ENCODE results near the gene CEP126.
"Not testable (repeated sequence)": the region's sequence is repeated elsewhere in the genome, so short reads cannot be mapped to it uniquely, and the experiment has no call there.

The CEP126 gene

GRCh38 chr11:101993172-101993571 is 78.4 kb downstream of the CEP126 start:
- H3K4me3 ChIP-seq (replicated peaks; ENCODE audit: insufficient read depth, low read length), result no peak overlapping the region
- no peak overlapping the region for H3K27ac ChIP-seq (replicated peaks)
- no peaks in the 10 kb centered on the region for H3K27me3 ChIP-seq (ENCODE audit: insufficient read depth, poor library complexity, severe bottlenecking)
- TF ChIP-seq GABPA (IDR thresholded peaks at IDR 0.05; ENCODE audit: low read depth) (no peak), POLR2AphosphoS5 (IDR thresholded peaks at IDR 0.05; ENCODE audit: low read depth) (no peak), CTCF (IDR thresholded peaks at IDR 0.05; ENCODE audit: insufficient read depth, low read length) (no peak), SPI1 (IDR thresholded peaks at IDR 0.05; ENCODE audit: borderline replicate concordance, low read depth) (no peak), REST (IDR thresholded peaks at IDR 0.05; ENCODE audit: insufficient replicate concordance, low read depth) (no peak)
- no peak for DNase-seq (ENCODE audit: low read depth in 1 of 2, low spot score in 1 of 2)

GRCh38 chr11:101994052-101994469 is 79.3 kb downstream of the CEP126 start:
- not testable (repeated sequence) for H3K27ac ChIP-seq (replicated peaks); DNase-seq (ENCODE audit: low read depth in 1 of 2, low spot score in 1 of 2)

GRCh38 chr11:101996111-101996510 is 81.3 kb downstream of the CEP126 start:
- no peaks in the 10 kb centered on the region for H3K27me3 ChIP-seq (ENCODE audit: insufficient read depth, poor library complexity, severe bottlenecking)
- no peak for DNase-seq (ENCODE audit: low read depth in 1 of 2, low spot score in 1 of 2)
- no peak overlapping the region for H3K27ac ChIP-seq (replicated peaks)
- TF ChIP-seq SPI1 (IDR thresholded peaks at IDR 0.05; ENCODE audit: borderline replicate concordance, low read depth) (no peak), GABPA (IDR thresholded peaks at IDR 0.05; ENCODE audit: low read depth) (no peak), CTCF (IDR thresholded peaks at IDR 0.05; ENCODE audit: insufficient read depth, low read length) (no peak), REST (IDR thresholded peaks at IDR 0.05; ENCODE audit: insufficient replicate concordance, low read depth) (no peak), POLR2AphosphoS5 (IDR thresholded peaks at IDR 0.05; ENCODE audit: low read depth) (no peak)
- no peak overlapping the region for H3K4me3 ChIP-seq (replicated peaks; ENCODE audit: insufficient read depth, low read length)

More at GRCh38 chr11:101994052-101994469, 79.3 kb downstream of the CEP126 start:
- H3K27me3 ChIP-seq (ENCODE audit: insufficient read depth, poor library complexity, severe bottlenecking); H3K4me3 ChIP-seq (replicated peaks; ENCODE audit: insufficient read depth, low read length): not testable (repeated sequence)

- Histone ChIP-seq H3K27ac (replicated peaks) (no peak overlapping the region), H3K27me3 (ENCODE audit: insufficient read depth, poor library complexity, severe bottlenecking) (no peaks in the 10 kb centered on the region), H3K4me3 (replicated peaks; ENCODE audit: insufficient read depth, low read length) (no peak overlapping the region)
- TF ChIP-seq POLR2AphosphoS5 (IDR thresholded peaks at IDR 0.05; ENCODE audit: low read depth) (no peak), SPI1 (IDR thresholded peaks at IDR 0.05; ENCODE audit: borderline replicate concordance, low read depth) (no peak), CTCF (IDR thresholded peaks at IDR 0.05; ENCODE audit: insufficient read depth, low read length) (no peak), GABPA (IDR thresholded peaks at IDR 0.05; ENCODE audit: low read depth) (no peak), REST (IDR thresholded peaks at IDR 0.05; ENCODE audit: insufficient replicate concordance, low read depth) (no peak)
- DNase-seq (ENCODE audit: low read depth in 1 of 2, low spot score in 1 of 2), result no peak
Observed at GRCh38 chr11:102001657-102002338, 87.0 kb downstream of the CEP126 start.

Data from HL-60 (cell line).